Right ventricle myocardium inferior (tissue), 1 donor: Measurements from ENCODE around the gene MIAT. TPM values are rescaled to one million over a fixed set of nuclear protein-coding genes. Genes with fewer than 3 reads are reported as not detected.

ENCODE experiments used
- ATAC-seq: fragments of 200-7000 bp; cut with Tn5 transposase; one replicate; pipeline ENCODE4 v1.9.1; 2020; ENCODE audit warnings: mild to moderate bottlenecking, moderate library complexity
- DNase-seq: peaks from one replicate; pipeline ENCODE4 v3.0.0; 2021; ENCODE audit errors: missing footprints
- intact Hi-C: fragments of 100-400 bp; cut with DNase I; formaldehyde crosslinking; loops from one replicate; pipeline ENCODE4 v1.11.0; 2022
- total RNA-seq: library from RNA; stranded (reverse); fragmentation: NEBNext Ultra II Directional; extraction: Animal tissue kit (Norgen Biotek cat#: 25700); gene quantifications from one replicate; pipeline ENCODE4 v1.2.1, GENCODE V29; 2021
- donor health status: DM: no; HTN: yes; CAD: no; lungs with severe emphysema.

Gene MIAT
- total RNA-seq, 1 donor from 2014 or later, result 0.38 TPM

DNA sequence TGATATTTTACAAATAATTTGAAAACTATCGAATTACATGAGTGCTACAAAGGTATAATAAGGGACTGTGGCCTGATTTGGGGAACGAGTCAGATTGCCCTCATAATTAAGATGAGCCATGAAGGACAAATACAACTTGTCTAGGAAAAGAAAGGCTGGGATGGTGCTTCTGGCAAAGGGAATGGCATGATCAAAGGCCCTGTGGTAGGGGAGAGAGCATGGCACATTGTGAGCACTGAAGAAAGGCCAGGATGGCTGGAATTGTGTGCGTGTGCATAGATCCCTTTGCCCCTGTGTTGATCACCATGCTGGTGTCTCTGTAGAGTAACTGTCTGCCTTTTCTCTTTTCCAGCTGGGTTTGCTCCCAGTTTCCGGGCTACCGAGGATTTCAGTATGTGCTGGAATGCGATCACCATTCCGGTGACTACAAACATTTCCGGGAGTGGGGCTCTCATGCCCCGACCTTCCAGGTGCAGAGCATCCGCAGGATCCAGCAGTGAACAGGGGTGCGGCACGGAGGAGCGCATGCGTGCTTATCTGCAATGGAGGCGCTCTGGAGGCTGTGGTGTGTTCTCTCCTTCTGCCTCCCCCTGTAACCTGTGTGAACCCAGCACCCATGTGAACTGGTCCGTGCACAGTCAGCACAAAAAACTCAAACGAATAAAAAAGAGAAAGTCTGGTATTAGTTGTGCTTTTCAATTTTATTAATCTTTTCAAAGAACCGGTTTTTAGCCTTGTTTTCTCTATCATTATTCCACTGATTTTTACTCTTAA lies 27.2 kb upstream of the MIAT start:
- intact Hi-C loops, result no loop called here
- ATAC-seq (no peak), DNase-seq (no peak)

DNA sequence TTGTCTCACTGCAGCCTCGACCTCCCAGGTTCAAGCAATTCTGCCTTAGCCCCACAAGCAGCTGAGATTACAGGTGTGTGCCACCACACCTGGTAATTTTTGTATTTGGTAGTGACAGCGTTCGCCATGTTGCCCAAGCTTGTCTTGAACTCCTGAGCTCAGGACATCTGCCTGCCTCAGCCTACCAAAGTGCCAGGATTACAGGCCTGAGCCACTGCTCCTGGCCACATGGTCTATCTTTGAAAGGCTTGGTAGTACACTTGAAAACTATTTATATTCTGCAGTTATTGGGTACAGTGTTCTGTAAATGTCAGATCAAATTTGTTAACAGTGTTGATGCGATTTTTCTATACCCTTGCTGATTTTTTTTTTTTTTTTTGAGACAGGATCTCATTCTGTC lies 26.1 kb upstream of the MIAT start:
- ATAC-seq (no peak), DNase-seq (no peak)
- intact Hi-C loops, result no loop called here

DNA sequence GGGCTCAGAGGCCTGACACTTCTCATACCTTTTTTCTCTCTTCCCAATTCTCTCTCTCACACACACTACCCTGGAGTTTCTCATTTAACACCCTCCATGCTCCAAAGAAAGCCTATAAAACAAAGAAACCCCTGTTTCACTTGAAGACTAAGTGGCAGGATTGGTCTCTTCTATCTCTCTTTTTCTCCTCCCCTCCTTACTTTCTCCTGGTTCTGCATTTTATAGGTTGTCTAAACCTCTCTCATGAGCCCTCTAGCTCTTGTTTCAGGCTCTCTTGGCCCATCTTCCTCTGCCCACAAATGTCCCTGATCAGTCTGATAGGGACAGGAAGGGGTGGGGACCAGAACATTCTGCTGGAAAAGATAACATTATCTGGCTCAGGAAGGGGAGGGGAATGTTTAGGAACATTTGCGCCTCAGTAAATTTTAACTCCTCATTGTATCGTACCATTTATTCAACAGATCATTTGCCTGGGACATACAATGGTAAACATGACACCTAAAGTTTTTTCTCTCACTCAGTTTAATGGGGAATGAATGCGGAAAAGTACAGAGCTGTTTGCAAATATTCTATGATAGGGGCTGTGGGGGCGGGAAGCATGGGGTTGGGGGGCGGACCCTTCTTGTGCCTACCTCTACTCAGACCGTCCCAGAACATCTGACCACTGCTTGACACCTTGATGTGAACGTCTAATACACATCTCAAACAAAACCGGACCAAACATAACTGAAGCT lies 24.8 kb upstream of the MIAT start:
- intact Hi-C loops, result no loop called here
- DNase-seq (no peak), ATAC-seq (peak; percentile 31)

DNA sequence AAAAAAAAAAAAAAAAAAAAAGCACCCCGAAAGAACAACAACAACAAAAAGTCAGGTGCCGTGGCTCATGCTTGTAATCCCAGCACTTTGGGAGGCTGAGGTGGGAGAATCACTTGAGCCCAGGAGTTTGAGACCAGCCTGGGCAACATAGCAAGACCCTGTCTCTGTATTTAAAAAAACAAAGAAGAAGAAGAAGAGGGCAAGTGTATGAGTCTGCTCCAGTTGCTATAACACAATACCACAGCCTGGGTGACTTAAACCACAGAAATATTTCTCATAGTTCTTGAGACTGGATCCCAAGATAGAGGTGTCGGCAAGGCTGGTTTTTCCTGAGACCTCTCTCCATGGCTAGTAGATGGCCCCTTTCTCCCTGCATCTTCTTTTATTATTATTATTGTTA lies 23.2 kb upstream of the MIAT start:
- DNase-seq, result no peak

DNA sequence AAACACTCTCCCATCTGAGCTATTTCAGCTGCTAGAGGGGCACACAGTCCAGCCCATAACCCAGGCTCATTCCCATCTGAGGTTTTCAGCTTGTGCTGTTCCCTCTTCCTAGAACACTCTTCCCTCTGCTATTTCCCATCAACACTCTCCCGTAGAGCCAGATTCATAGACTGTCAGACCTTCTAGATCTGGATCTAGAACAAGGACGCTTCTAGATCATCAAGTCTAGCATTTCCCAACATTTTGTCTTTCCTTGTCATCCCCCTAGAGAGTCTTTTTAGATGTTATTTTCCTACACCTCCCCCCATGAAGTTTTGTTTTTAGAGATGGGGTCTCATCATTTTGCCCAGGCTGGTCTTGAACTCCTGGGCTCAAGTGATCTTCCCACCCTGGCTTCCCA lies 22.3 kb upstream of the MIAT start:
- no peak for DNase-seq
- no peak for ATAC-seq
- intact Hi-C loops, result no loop called here

More for the DNA sequence above, 23.2 kb upstream of the MIAT start:
- intact Hi-C loops, result no loop called here
- ATAC-seq, result no peak

DNA sequence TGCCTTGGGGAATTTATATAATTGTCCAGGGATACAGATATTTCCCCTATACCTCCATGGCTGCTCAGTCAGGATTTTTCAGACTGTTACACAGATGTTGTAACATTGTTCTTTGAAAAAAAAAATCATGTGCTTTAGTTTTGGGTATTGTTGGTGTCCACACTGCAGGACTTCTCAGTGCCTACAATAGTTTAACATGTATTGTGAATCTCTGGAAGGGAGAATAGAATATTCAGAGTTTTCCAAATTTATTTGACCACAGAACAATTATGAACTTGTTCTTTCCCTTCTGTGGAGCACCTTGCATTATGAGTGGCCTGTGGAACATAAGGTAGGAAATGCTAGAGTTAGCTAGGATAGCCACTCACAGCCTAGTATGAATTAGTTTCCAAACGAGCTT lies 21.1 kb upstream of the MIAT start:
- intact Hi-C loops, result no loop called here
- no peak for ATAC-seq
- no peak for DNase-seq

DNA sequence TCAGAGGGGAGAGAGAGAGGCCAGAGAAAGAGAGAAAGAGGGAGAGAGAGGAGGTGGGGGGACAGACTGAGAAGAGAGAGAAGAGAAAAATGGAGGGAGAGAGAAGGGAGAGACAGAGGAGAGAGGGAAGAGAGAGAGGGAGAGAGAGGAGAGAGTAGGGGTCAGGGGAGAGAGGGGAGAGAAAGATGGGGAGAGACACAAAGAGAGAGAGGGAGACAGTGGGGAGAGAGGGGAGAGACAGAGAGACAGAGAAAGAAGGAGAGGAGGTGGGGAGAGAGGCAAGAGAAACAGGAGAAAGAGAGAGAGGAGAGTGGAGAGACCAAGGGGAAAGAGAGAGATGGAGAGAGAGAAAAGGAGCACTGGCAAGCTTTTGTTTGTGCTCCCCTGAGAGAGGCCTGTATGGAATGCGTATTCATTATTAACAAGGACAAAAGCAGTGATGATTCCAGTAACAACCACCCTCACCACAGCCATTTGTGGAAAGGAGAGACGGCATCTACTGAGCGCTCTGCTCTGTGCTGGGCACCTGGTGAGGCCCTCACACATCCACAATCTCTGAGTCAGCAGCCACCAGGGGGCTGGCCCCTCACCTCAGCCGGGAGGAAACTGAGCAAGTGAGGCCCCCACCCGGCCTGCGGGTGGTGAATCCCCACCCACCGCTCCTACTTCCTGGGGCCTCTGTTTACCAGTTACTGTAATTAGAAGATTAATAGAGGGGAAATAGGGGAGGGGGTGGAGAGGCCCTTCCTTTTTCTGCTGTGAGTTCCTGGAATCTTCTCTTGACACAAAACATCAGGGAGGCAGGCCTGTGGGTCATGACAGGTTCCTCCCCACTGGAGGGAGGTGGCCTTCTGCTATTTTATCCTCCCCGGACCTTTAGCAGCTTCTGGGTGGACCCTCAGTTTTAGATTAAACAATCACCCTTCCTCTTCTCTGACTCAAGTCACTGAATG lies 14.6 kb upstream of the MIAT start:
- ATAC-seq, result no peak
- intact Hi-C loops, result no loop called here
- DNase-seq, result no peak

DNA sequence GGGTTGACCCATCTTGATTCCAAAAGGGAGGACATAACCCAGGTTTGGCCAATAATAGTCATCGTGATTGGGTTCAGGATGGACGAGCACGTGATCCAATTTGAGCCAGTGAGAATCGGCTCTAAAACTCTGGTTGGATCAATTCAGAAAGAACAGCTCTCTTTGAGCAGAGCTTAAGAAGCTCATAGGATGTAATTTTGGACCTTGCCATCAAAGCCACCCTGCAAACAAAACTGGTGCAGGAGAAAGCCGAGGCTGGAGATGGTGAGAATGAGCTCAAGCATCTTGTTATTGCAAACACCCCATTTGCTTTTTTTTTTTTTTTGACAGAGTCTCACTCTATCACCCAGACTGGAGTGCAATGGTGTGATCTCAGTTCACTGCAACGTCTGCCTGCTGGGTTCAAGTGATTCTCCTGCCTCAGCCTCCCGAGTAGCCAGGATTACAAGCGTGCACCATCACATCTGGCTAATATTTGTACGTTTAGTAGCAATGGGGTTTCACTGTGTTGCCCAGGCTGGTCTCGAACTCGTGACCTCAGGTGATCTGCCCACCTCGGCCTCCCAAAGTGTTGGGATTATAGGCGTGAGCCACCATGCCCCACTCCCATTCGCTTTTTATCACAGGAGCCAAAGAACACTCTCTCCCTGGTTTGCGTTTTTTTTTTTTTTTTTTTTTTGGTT lies 13.8 kb upstream of the MIAT start:
- intact Hi-C loops, result no loop called here
- ATAC-seq (no peak), DNase-seq (no peak)

DNA sequence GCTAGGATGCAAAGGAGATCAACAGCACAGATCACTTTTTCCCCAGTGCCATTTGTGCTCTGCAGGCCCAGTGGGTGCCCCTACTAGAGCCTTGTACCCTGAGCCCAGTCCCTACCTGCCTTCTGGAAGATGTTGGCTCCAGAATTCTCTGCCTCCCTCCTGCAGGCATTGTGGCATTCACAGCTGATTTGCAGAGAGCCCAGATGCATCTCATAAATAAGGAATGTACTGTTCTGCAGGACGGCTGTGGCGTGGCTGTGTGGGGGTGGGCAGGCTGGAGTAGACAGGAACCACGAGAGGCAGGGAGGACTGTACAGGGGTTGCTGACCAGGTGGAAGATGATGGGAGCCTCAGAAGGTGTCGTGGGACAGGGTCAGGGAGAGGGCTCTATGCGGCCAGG lies 11.2 kb upstream of the MIAT start:
- intact Hi-C loops, result no loop called here
- DNase-seq (no peak), ATAC-seq (no peak)

DNA sequence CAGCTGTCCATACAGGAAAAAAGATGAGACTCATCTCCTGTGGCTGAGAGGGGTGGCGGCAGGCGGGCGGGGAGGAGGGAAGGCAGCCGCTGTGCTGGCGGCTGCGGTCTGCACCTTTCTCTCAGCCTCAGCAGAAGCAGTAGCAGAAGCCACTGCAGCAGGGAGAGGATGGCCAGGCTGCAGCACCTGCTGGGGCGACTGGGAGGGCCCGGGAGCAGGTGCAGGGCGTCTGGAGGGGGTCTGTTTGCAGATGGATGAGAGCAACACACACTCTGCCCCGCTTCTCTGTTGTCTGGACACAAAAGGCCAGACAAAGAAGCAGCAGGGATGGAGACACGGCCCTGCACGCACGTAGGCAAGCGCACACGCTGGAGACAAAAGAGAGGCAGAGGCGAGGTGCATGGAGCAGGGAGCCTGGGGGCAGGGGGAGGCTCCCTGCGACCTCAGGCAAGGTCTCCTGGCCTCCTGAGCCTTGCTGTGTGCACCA lies 9.3 kb upstream of the MIAT start:
- ATAC-seq (no peak), DNase-seq (no peak)
- intact Hi-C loops, result no loop called here

DNA sequence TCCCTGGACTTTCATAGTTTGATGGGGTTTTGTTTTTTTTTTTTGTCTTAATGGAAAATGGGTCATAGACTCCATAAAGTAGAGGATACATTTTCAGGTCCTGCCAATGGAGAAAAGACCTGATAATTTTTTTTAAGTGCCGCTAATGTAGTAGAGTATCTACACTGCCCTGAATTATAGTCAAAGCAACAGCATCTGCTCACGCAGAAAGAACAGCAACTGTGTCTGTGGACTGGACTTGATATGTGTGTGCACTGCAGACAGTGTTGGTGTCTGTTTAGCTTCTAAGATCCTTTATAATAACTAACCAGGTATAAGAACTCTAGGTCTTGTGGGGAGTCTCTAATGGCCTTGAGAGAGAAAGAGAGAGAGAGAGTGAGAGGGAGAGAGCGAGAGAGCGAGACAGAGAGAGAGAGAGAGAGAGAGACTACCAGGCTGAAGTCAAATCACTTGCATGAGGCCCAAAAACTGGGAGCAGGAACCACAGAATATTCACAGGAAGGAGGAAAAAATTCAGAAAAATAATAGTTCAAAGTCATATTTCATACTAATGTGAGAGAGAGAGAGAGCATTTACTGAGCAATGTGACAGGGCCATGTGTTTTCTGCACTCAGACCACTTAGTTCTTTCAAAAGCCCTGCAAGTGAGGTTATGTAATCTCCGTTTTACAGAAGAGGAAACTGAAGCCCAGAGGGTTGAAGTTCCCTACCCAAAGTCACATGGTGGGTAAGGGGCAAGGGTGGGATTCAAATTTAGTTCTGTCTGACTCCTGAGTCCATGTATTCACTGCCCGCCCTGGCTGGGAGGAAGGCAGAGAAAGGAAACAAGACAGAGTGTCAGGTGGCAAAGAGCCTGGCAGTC lies 8.6 kb upstream of the MIAT start:
- no peak for DNase-seq
- no peak for ATAC-seq
- intact Hi-C loops, result no loop called here

DNA sequence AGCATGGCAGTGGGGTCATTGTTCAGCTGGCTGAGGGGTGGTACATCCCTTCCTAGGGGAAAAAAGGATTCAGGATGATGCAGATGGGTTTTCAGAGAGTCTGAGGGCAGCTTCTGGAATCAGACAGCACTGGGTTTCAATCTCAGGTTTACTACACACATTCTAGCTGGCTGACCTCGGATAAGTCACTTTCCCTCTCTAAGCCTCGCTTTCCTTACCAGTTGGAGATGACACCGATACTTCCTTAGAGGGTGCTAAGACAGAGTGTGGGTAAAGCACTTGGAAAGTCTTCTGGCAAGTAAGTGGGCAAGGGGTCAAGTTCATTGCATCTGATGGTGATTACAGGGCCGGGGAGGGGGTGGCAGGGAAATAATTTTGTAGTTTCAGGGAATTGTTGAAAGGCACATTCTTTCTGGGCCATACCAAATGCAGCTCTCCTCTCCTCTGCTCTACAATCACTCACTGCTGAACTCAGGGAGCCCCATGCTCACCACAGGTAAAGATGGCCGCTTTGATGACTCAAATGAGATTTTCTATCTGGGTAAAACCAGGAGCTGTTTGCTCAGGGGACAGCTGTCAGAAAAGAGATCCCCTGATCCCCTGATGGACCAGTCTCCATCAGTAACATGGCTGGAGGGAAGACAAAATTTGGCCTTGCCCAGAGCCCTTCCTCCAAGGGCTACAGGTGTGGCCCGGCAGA lies 6.5 kb upstream of the MIAT start:
- no peak for DNase-seq
- ATAC-seq, result no peak
- intact Hi-C loops, result no loop called here

DNA sequence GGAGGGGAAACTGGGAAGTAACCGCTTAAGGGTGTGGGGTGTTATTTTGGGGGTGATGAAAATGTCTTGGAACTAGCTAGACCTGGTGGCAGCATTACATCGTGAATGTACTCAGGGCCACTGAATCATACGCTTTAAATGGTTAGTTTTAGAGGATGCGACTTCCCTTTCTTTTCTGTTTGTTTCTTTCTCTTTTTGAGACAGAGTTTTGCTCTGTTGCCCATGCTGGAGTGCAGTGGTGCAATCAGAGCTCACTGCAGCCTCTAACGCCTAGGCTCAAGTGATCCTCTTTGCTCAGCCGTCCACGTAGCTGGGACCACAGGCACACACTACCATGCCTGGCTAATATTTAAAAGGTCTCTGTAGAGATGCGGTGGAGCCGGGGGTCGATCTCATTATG lies 5.6 kb upstream of the MIAT start:
- DNase-seq (no peak), ATAC-seq (no peak)
- intact Hi-C loops, result no loop called here

DNA sequence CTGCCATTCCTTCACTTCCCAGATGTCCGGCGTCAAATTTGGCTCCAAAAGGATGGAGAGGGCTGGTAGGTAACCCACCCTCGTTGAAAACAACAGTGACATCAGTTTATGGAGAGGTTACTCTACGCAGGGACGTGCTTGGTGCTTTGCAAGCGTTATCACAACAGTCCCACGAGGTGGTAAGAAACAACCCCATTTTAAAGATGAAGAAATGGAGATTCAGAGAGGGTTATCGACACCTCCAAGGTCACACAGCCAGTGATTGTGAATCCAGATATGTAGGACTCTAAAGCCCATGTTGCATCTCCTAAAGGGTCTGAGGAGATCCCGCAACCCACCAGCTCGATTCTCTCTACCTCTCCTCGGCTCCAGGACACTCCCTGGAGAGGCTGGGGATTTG lies 773 bp downstream of the MIAT start:
- no peak for DNase-seq
- ATAC-seq, result no peak
- intact Hi-C loops, result no loop called here

DNA sequence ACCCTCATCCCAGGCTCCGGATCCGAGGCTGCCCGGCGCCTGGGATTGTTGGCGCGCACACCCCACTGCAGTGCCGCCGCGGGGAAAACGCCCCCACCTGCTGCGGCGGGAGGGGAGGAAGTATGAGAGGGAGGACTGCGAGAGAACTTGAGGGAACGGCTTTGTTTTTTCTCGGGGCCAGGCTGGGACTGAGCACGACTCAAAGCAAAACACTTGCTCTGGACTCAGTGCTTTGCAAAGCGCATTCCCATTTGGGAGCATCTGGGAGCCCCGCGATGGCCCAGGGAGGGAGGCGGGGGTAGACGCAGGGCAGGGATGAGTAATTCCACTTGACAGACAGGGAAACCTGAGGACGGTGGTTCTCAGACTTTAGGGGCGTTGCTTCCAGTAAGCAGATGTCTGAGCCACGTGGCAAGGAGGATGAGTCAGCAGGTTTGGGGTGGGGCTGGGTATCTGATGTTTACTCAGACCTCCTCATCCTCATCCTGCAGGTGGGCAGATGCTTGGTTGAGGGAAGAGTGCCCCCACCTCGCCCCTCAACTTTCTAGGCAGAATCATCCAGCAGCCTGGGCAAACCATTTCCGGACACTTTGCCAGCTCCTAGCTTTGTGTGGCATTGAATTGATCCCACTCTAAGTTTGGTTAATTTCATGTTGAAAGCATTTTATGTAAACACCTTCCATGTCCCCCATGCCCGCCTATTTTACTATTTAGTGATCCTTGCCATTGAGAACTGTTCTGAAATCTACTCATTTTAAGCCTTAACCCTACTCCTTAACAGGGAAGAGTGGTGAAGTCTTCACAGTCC lies 1.5 kb downstream of the MIAT start:
- ATAC-seq (peak; percentile 23), DNase-seq (no peak)
- intact Hi-C loops, result no loop called here

DNA sequence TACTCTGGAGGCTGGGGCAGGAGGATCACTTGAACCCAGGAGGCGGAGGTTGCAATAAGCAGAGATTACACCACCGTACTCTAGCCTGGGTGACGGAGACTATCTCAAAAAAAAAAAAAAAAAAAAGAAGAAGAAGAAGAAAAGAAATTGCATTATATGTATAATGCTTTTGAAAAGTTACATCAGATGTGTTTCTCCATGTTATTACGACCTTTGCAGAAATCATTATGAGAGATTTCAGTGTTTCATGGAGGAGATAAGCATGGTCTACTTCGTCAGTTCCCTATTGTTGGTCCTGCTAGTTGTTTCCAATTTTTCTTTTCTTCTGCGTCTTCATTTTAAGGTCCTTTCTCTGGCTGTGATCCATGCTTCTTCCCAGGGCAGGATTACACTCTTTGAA lies 3.0 kb downstream of the MIAT start:
- intact Hi-C loops, result no loop called here
- ATAC-seq (no peak), DNase-seq (no peak)
